Endometrium (tissue), 2 donors: ENCODE data around the gene UGT1A3.
"Not testable (repeated sequence)": the region's sequence is repeated elsewhere in the genome, so short reads cannot be mapped to it uniquely, and the experiment has no call there.

Experiments
- FAIRE-seq: peaks from 2 replicates; lab custom pipeline; 2012; peaks lifted over from hg19 to GRCh38; lab: Jason Lieb, UNC
- donor health status: control.
- donor health status: control.

UGT1A3 gene

GRCh38 chr2:233728723-233729301 is at the start of gene UGT1A3:
TSS of gene UGT1A3 (plus strand) at chr2:233729042. CDS start at chr2:233729127, 85 bp downstream.
- FAIRE-seq = no peak

- no peak for FAIRE-seq
Measured at GRCh38 chr2:233679196-233679595, 49.6 kb upstream of the UGT1A3 start.

- FAIRE-seq = no peak
Measured at GRCh38 chr2:233680361-233681045, 48.3 kb upstream of the UGT1A3 start.

- FAIRE-seq = no peak
Measured at GRCh38 chr2:233681521-233682099, 47.2 kb upstream of the UGT1A3 start, which contains the start of gene UGT1A7. TSS of gene UGT1A7 (plus strand) at chr2:233681901. CDS start at chr2:233681938, 37 bp downstream.

GRCh38 chr2:233684640-233685039 is 44.2 kb upstream of the UGT1A3 start:
- FAIRE-seq = no peak

GRCh38 chr2:233686928-233687327 is 41.9 kb upstream of the UGT1A3 start:
- no peak for FAIRE-seq

GRCh38 chr2:233688341-233688740 is 40.5 kb upstream of the UGT1A3 start:
- FAIRE-seq = no peak

- no peak for FAIRE-seq
Measured at GRCh38 chr2:233689031-233689430, 39.8 kb upstream of the UGT1A3 start.

GRCh38 chr2:233689501-233689900 is 39.3 kb upstream of the UGT1A3 start:
- no peak for FAIRE-seq

- FAIRE-seq = no peak
Measured at GRCh38 chr2:233690444-233690843, 38.4 kb upstream of the UGT1A3 start.

- no peak for FAIRE-seq
Measured at GRCh38 chr2:233691443-233692433, 37.1 kb upstream of the UGT1A3 start.

GRCh38 chr2:233692648-233693047 is 36.2 kb upstream of the UGT1A3 start, which contains the start of gene UGT1A6:
TSS of gene UGT1A6 (plus strand) at chr2:233692890. CDS start at chr2:233693005, 115 bp downstream.
- FAIRE-seq = no peak

- no peak for FAIRE-seq
Measured at GRCh38 chr2:233693963-233694362, 34.9 kb upstream of the UGT1A3 start.

GRCh38 chr2:233698740-233699139 is 30.1 kb upstream of the UGT1A3 start:
- FAIRE-seq = no peak

- FAIRE-seq = no peak
Measured at GRCh38 chr2:233699424-233700027, 29.3 kb upstream of the UGT1A3 start.

- FAIRE-seq = no peak
Measured at GRCh38 chr2:233700028-233700635, 28.7 kb upstream of the UGT1A3 start.

- FAIRE-seq = not testable (repeated sequence)
Measured at GRCh38 chr2:233700842-233701241, 28.0 kb upstream of the UGT1A3 start.

- FAIRE-seq = no peak
Measured at GRCh38 chr2:233702238-233702637, 26.6 kb upstream of the UGT1A3 start.

GRCh38 chr2:233705911-233706506 is 22.8 kb upstream of the UGT1A3 start:
- FAIRE-seq = no peak

- no peak for FAIRE-seq
Measured at GRCh38 chr2:233706720-233707119, 22.1 kb upstream of the UGT1A3 start.
